ENCODE data around the gene IGFBP1. TPM values are rescaled to one million over a fixed set of nuclear protein-coding genes. Genes with fewer than 3 reads are reported as not detected.

IGFBP1 gene
- total and polyA plus RNA-seq, 2 of the 13 experiments (the other 11 are each of a cell fraction or from before 2014, with no cell fraction given) = 5.4 to 885 TPM

DNA sequence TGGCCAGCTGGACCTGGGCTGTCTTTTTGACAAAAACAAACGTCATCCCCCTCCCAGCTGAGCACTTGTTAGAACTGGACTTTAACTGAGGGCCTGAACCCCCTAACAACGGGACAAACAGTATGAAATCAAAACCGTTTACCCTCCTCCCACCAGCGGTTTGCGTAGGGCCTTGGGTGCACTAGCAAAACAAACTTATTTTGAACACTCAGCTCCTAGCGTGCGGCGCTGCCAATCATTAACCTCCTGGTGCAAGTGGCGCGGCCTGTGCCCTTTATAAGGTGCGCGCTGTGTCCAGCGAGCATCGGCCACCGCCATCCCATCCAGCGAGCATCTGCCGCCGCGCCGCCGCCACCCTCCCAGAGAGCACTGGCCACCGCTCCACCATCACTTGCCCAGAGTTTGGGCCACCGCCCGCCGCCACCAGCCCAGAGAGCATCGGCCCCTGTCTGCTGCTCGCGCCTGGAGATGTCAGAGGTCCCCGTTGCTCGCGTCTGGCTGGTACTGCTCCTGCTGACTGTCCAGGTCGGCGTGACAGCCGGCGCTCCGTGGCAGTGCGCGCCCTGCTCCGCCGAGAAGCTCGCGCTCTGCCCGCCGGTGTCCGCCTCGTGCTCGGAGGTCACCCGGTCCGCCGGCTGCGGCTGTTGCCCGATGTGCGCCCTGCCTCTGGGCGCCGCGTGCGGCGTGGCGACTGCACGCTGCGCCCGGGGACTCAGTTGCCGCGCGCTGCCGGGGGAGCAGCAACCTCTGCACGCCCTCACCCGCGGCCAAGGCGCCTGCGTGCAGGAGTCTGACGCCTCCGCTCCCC lies at the start of gene IGFBP1 (continued):
- peak; percentile 84; the same call in 1 of the 2 replicates for TF ChIP-seq ZNF224 (CRISPR knock-in tag; IDR thresholded peaks at IDR 0.05)
- TF ChIP-seq RBAK (CRISPR knock-in tag; IDR thresholded peaks at IDR 0.05) = no peak
- TF ChIP-seq, protein P1, sequence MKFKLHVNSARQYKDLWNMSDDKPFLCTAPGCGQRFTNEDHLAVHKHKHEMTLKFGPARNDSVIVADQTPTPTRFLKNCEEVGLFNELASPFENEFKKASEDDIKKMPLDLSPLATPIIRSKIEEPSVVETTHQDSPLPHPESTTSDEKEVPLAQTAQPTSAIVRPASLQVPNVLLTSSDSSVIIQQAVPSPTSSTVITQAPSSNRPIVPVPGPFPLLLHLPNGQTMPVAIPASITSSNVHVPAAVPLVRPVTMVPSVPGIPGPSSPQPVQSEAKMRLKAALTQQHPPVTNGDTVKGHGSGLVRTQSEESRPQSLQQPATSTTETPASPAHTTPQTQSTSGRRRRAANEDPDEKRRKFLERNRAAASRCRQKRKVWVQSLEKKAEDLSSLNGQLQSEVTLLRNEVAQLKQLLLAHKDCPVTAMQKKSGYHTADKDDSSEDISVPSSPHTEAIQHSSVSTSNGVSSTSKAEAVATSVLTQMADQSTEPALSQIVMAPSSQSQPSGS (CRISPR knock-in tag; IDR thresholded peaks at IDR 0.05) = peak; percentile 65; the same call in 1 of the 2 replicates
- TF ChIP-seq ZNF264 (CRISPR knock-in tag; IDR thresholded peaks at IDR 0.05) = 0 out of 2 replicates have a peak, but pooled peaks have one; percentile 64
- TF ChIP-seq ZNF12 (CRISPR knock-in tag; IDR thresholded peaks at IDR 0.05) = peak; percentile 69
- no peak for TF ChIP-seq ZNF20 (CRISPR knock-in tag; IDR thresholded peaks at IDR 0.05)
- TF ChIP-seq ZNF7 (CRISPR knock-in tag; IDR thresholded peaks at IDR 0.05) = peak; percentile 4; the same call in 1 of the 2 replicates
- TF ChIP-seq KAT2B (IDR thresholded peaks at IDR 0.05; ENCODE audit: borderline replicate concordance, low read depth, low read length) = no peak
- TF ChIP-seq ZFY (CRISPR knock-in tag; IDR thresholded peaks at IDR 0.05) = peak; percentile 92
- TF ChIP-seq ZNF644 (CRISPR knock-in tag; IDR thresholded peaks at IDR 0.05; ENCODE audit: low read depth) = peak; percentile 24; the same call in 1 of the 2 replicates
- 0 out of 2 replicates have a peak, but pooled peaks have one; percentile 34 for TF ChIP-seq RELA (CRISPR knock-in tag; IDR thresholded peaks at IDR 0.05)
- TF ChIP-seq HNF4A (CRISPR knock-in tag; IDR thresholded peaks at IDR 0.05) = peak; percentile 77
- peak; percentile 92 for TF ChIP-seq ZNF329 (CRISPR knock-in tag; IDR thresholded peaks at IDR 0.05; ENCODE audit: low read depth)
- peak; percentile 88 for TF ChIP-seq ZBTB38 (CRISPR knock-in tag; IDR thresholded peaks at IDR 0.05)
- TF ChIP-seq, protein P2, sequence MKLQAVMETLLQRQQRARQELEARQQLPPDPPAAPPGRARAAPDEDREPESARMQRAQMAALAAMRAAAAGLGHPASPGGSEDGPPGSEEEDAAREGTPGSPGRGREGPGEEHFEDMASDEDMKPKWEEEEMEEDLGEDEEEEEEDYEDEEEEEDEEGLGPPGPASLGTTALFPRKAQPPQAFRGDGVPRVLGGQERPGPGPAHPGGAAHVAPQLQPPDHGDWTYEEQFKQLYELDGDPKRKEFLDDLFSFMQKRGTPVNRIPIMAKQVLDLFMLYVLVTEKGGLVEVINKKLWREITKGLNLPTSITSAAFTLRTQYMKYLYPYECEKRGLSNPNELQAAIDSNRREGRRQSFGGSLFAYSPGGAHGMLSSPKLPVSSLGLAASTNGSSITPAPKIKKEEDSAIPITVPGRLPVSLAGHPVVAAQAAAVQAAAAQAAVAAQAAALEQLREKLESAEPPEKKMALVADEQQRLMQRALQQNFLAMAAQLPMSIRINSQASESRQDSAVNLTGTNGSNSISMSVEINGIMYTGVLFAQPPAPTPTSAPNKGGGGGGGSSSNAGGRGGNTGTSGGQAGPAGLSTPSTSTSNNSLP (IDR thresholded peaks at IDR 0.05; ENCODE audit: low read depth, low read length) = 0 out of 2 replicates have a peak, but pooled peaks have one; percentile 9
- TF ChIP-seq, protein P3, sequence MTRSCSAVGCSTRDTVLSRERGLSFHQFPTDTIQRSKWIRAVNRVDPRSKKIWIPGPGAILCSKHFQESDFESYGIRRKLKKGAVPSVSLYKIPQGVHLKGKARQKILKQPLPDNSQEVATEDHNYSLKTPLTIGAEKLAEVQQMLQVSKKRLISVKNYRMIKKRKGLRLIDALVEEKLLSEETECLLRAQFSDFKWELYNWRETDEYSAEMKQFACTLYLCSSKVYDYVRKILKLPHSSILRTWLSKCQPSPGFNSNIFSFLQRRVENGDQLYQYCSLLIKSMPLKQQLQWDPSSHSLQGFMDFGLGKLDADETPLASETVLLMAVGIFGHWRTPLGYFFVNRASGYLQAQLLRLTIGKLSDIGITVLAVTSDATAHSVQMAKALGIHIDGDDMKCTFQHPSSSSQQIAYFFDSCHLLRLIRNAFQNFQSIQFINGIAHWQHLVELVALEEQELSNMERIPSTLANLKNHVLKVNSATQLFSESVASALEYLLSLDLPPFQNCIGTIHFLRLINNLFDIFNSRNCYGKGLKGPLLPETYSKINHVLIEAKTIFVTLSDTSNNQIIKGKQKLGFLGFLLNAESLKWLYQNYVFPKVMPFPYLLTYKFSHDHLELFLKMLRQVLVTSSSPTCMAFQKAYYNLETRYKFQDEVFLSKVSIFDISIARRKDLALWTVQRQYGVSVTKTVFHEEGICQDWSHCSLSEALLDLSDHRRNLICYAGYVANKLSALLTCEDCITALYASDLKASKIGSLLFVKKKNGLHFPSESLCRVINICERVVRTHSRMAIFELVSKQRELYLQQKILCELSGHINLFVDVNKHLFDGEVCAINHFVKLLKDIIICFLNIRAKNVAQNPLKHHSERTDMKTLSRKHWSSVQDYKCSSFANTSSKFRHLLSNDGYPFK (CRISPR knock-in tag; IDR thresholded peaks at IDR 0.05; ENCODE audit: borderline replicate concordance) = no peak
- TF ChIP-seq, protein P4, sequence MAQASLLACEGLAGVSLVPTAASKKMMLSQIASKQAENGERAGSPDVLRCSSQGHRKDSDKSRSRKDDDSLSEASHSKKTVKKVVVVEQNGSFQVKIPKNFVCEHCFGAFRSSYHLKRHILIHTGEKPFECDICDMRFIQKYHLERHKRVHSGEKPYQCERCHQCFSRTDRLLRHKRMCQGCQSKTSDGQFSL (CRISPR knock-in tag; IDR thresholded peaks at IDR 0.05) = no peak
- TF ChIP-seq, protein P5, sequence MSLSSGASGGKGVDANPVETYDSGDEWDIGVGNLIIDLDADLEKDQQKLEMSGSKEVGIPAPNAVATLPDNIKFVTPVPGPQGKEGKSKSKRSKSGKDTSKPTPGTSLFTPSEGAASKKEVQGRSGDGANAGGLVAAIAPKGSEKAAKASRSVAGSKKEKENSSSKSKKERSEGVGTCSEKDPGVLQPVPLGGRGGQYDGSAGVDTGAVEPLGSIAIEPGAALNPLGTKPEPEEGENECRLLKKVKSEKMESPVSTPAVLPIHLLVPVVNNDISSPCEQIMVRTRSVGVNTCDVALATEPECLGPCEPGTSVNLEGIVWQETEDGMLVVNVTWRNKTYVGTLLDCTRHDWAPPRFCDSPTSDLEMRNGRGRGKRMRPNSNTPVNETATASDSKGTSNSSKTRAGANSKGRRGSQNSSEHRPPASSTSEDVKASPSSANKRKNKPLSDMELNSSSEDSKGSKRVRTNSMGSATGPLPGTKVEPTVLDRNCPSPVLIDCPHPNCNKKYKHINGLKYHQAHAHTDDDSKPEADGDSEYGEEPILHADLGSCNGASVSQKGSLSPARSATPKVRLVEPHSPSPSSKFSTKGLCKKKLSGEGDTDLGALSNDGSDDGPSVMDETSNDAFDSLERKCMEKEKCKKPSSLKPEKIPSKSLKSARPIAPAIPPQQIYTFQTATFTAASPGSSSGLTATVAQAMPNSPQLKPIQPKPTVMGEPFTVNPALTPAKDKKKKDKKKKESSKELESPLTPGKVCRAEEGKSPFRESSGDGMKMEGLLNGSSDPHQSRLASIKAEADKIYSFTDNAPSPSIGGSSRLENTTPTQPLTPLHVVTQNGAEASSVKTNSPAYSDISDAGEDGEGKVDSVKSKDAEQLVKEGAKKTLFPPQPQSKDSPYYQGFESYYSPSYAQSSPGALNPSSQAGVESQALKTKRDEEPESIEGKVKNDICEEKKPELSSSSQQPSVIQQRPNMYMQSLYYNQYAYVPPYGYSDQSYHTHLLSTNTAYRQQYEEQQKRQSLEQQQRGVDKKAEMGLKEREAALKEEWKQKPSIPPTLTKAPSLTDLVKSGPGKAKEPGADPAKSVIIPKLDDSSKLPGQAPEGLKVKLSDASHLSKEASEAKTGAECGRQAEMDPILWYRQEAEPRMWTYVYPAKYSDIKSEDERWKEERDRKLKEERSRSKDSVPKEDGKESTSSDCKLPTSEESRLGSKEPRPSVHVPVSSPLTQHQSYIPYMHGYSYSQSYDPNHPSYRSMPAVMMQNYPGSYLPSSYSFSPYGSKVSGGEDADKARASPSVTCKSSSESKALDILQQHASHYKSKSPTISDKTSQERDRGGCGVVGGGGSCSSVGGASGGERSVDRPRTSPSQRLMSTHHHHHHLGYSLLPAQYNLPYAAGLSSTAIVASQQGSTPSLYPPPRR (CRISPR knock-in tag; IDR thresholded peaks at IDR 0.05; ENCODE audit: borderline replicate concordance) = peak; percentile 91

All from HepG2 (cell line).